T-cell (primary cell): ENCODE results near the gene KRT13. TPM values are rescaled to one million over a fixed set of nuclear protein-coding genes. Genes with fewer than 3 reads are reported as not detected.
A peak's percentile ranks its signal among the peaks of the same experiment; 100 is the strongest.

Experiments used
- ATAC-seq, 4 experiments: fragments of 200-7000 bp in 3 of 4; fragments of 150-1000 bp in 1 of 4; cut with Tn5 transposase; replicated peaks in 1 of 4; 1 replicate in 3 of 4; 2 replicates in 1 of 4; pipeline ENCODE4 v1.10.0; 2021; ENCODE audit warnings: moderate library complexity in 3 of 4, mild to moderate bottlenecking in 2 of 4, moderate number of reproducible peaks in 1 of 4
- CTCF ChIA-PET, 2 donors: fragments of 300-600 bp; sonication (Branson Sonifier 250); formaldehyde crosslinking; loops; one replicate each; lab custom pipeline; 2022; ENCODE audit warnings: antibody characterized with exemption in 2 of 2; lab: Charles Lee
- POLR2A ChIA-PET, 2 donors: fragments of 300-600 bp; sonication (Branson Sonifier 250); formaldehyde crosslinking; loops; one replicate each; lab custom pipeline; 2022; ENCODE audit warnings: antibody characterized with exemption in 2 of 2; lab: Charles Lee
- DNase-seq, 35 experiments: peaks; one replicate each; pipeline versions ENCODE4 v3.0.0 to v3.0.0-alpha.2; 2013 to 2023
- H3K27ac ChIP-seq: one replicate; pipeline ENCODE4 v1.5.1; 2013; ENCODE audit warnings: low read length
- H3K27me3 ChIP-seq, 2 experiments: replicated peaks in 1 of 2; 1 replicate in 1 of 2; 2 replicates in 1 of 2; pipeline versions ENCODE4 v1.6.1 to v1.7.0; 2013; ENCODE audit warnings: low read length in 1 of 2, mixed read lengths in 1 of 2; ENCODE audit not compliant: control insufficient read depth in 2 of 2, insufficient read depth in 2 of 2; ENCODE audit errors: extremely low read depth in 1 of 2
- H3K36me3 ChIP-seq, 2 donors: 1 replicate in 1 of 2; 2 replicates in 1 of 2; pipeline versions ENCODE4 v1.6.1 to v1.7.0; 2013; ENCODE audit warnings: low read length in 1 of 2; ENCODE audit not compliant: control insufficient read depth in 2 of 2, insufficient read depth in 1 of 2; ENCODE audit errors: extremely low read depth in 1 of 2
- H3K4me1 ChIP-seq, 2 experiments: 1 replicate in 1 of 2; 2 replicates in 1 of 2; pipeline versions ENCODE4 v1.6.1 to v1.7.0; 2013; ENCODE audit warnings: low read length in 2 of 2, mixed read lengths in 1 of 2; ENCODE audit not compliant: insufficient read depth in 2 of 2, control insufficient read depth in 1 of 2; ENCODE audit errors: extremely low read depth in 1 of 2
- H3K4me3 ChIP-seq, 2 donors: 1 replicate in 1 of 2; 2 replicates in 1 of 2; pipeline versions ENCODE4 v1.5.1 to v1.7.0; 2013; ENCODE audit warnings: mild to moderate bottlenecking in 2 of 2, low read length in 1 of 2, moderate library complexity in 1 of 2; ENCODE audit not compliant: control insufficient read depth in 1 of 2; ENCODE audit errors: extremely low read depth in 1 of 2
- H3K9me3 ChIP-seq: 2 replicates; pipeline ENCODE4 v1.7.0; 2013
- H3K27ac Mint-ChIP-seq, 2 donors: one replicate each; pipeline ENCODE4 v1.8.0; 2020 to 2021; ENCODE audit warnings: mild to moderate bottlenecking in 2 of 2, mixed read lengths in 2 of 2
- H3K27me3 Mint-ChIP-seq, 2 donors: one replicate each; pipeline ENCODE4 v1.8.0; 2021 to 2022; ENCODE audit warnings: mixed read lengths in 2 of 2
- H3K36me3 Mint-ChIP-seq: one replicate; pipeline ENCODE4 v1.8.0; 2021; ENCODE audit warnings: mixed read lengths
- H3K4me1 Mint-ChIP-seq, 3 donors: one replicate each; pipeline ENCODE4 v1.8.0; 2020 to 2022; ENCODE audit warnings: mixed read lengths in 3 of 3, mild to moderate bottlenecking in 1 of 3
- H3K4me3 Mint-ChIP-seq, 3 donors: one replicate each; pipeline ENCODE4 v1.8.0; 2020 to 2022; ENCODE audit warnings: mild to moderate bottlenecking in 3 of 3, mixed read lengths in 3 of 3, moderate library complexity in 3 of 3
- H3K9me3 Mint-ChIP-seq, 3 donors: one replicate each; pipeline ENCODE4 v1.8.0; 2020 to 2022; ENCODE audit warnings: mixed read lengths in 3 of 3
- WGBS: methylation state at CpG from one replicate; pipeline ENCODE4 v1.1.5; 2013; ENCODE audit warnings: missing lambda C conversion rate; ENCODE audit not compliant: insufficient coverage; 5-methylcytosine and 5-hydroxymethylcytosine counted together
- total RNA-seq, 35 experiments: library from RNA in 6 of 35; stranded (reverse) in 6 of 35; fragments of 120-200 nt in 1 of 35; gene quantifications; one replicate each; pipeline versions ENCODE4 v1.2.1 to v1.2.4 and lab custom pipeline; 2013 to 2026

The KRT13 gene
- total RNA-seq, 5 donors from 2014 or later (not counting 1 experiment from before 2014, with no cell fraction given), result not detected

- Histone ChIP-seq H3K36me3 (no peaks in the 10 kb centered on the region), H3K27me3 (peaks cover 0 to 6% of the 10 kb centered on the region in 2 experiments), H3K4me1 (peaks cover 0 to 13% of the 10 kb centered on the region in 2 experiments), H3K27ac (no peak overlapping the region), H3K9me3 (no peaks in the 10 kb centered on the region), H3K4me3 (no peak overlapping the region)
- no peaks in the 10 kb centered on the region for H3K9me3 Mint-ChIP-seq
- H3K4me3 Mint-ChIP-seq, result no peak overlapping the region
- peaks cover 0 to 3% of the 10 kb centered on the region in 2 donors for H3K27me3 Mint-ChIP-seq
- H3K4me1 Mint-ChIP-seq, result peaks cover 15 to 34% (median 33%) of the 10 kb centered on the region in 3 donors
- no peak overlapping the region for H3K27ac Mint-ChIP-seq
- DNase-seq, result no peak
- H3K36me3 Mint-ChIP-seq, result no peaks in the 10 kb centered on the region
- CTCF ChIA-PET, result interaction anchor here in 1 of 2 donors (0.6 kb wide), 1 partner anchor 39 kb away, joined by 3 read pairs; no protein-coding TSS in a partner anchor
- no peak for ATAC-seq
- 47% methylated on average over 1 of the region's 2 CpGs for WGBS
- POLR2A ChIA-PET, result no interaction called here
Measured at GRCh38 chr17:41494524-41494923, 10.9 kb downstream of the KRT13 start.

- CTCF ChIA-PET, result interaction anchor here in 1 of 2 donors (0.9 kb wide), 1 partner anchor 25 kb away, joined by 3 read pairs; no protein-coding TSS in a partner anchor
- Mint-ChIP-seq H3K36me3 (no peaks in the 10 kb centered on the region), H3K4me1 (peaks cover 15 to 29% (median 21%) of the 10 kb centered on the region in 3 donors), H3K27ac (no peak overlapping the region), H3K27me3 (no peaks in the 10 kb centered on the region), H3K9me3 (no peaks in the 10 kb centered on the region), H3K4me3 (no peak overlapping the region)
- no peak overlapping the region for H3K27ac ChIP-seq
- peaks cover 0 to 9% of the 10 kb centered on the region in 2 experiments for H3K27me3 ChIP-seq
- no peaks in the 10 kb centered on the region for H3K36me3 ChIP-seq
- ATAC-seq, result no peak
- H3K4me1 ChIP-seq, result peaks cover 0 to 13% of the 10 kb centered on the region in 2 experiments
- no peak overlapping the region for H3K4me3 ChIP-seq
- DNase-seq, result peak in 1 of 35 experiments; percentile 10
- H3K9me3 ChIP-seq, result no peaks in the 10 kb centered on the region
- WGBS, result 73% methylated on average over 3 of the region's 4 CpGs
- POLR2A ChIA-PET, result no interaction called here
Measured at GRCh38 chr17:41492771-41493170, 12.6 kb downstream of the KRT13 start.

DNA sequence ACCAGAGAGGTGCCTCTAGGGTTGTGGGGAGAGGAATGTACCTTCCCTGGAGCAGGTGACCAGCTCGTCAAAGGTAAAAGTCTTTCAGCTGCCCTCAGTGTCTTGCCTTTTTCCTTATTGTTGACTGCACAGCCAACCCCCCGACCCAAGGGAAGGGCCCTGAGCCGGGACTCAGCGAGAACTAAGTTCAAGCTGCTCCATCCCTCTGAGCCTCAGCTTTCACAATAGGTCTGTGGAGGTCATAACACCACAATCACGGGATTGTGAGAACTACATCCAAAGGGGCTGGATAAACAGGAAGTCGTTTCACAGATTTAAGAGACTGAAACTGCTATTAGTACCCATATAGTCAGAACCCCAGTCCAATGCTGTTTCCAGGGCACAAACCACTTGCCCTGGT, 13.1 kb downstream of the KRT13 start:
- H3K27me3 Mint-ChIP-seq, result no peaks in the 10 kb centered on the region
- ATAC-seq (no peak), DNase-seq (no peak)
- no peak overlapping the region for H3K4me3 ChIP-seq
- H3K27me3 ChIP-seq, result peaks cover 0 to 10% of the 10 kb centered on the region in 2 experiments
- POLR2A ChIA-PET, result no interaction called here
- WGBS, result 71% methylated on average over 4 of the region's 6 CpGs
- H3K27ac Mint-ChIP-seq, result no peak overlapping the region
- H3K36me3 ChIP-seq, result no peaks in the 10 kb centered on the region
- peaks cover 0 to 13% of the 10 kb centered on the region in 2 experiments for H3K4me1 ChIP-seq
- H3K4me1 Mint-ChIP-seq, result peaks cover 15 to 29% (median 21%) of the 10 kb centered on the region in 3 donors
- H3K9me3 Mint-ChIP-seq, result no peaks in the 10 kb centered on the region
- H3K4me3 Mint-ChIP-seq, result no peak overlapping the region
- no peak overlapping the region for H3K27ac ChIP-seq
- no peaks in the 10 kb centered on the region for H3K9me3 ChIP-seq
- no peaks in the 10 kb centered on the region for H3K36me3 Mint-ChIP-seq
- CTCF ChIA-PET, result interaction anchor here in 1 of 2 donors (0.9 kb wide), 2 partner anchors 24 to 75 kb away, joined by 3 read pairs; no protein-coding TSS in a partner anchor

- Mint-ChIP-seq H3K4me1 (peaks cover 9 to 21% (median 12%) of the 10 kb centered on the region in 3 donors), H3K27ac (no peak overlapping the region), H3K4me3 (no peak overlapping the region), H3K36me3 (no peaks in the 10 kb centered on the region), H3K9me3 (no peaks in the 10 kb centered on the region), H3K27me3 (no peaks in the 10 kb centered on the region)
- Histone ChIP-seq H3K27me3 (peaks cover 0 to 19% of the 10 kb centered on the region in 2 experiments), H3K9me3 (no peaks in the 10 kb centered on the region), H3K36me3 (no peaks in the 10 kb centered on the region), H3K4me3 (no peak overlapping the region), H3K4me1 (peaks cover 0 to 7% of the 10 kb centered on the region in 2 experiments), H3K27ac (no peak overlapping the region)
- POLR2A ChIA-PET, result no interaction called here
- ATAC-seq (no peak), DNase-seq (no peak)
- no CpG with 5 or more reads among the region's 2 CpGs for WGBS
- CTCF ChIA-PET, result interaction anchor here in 1 of 2 donors (0.9 kb wide), 1 partner anchor 74 kb away, joined by 3 read pairs; no protein-coding TSS in a partner anchor
Measured at GRCh38 chr17:41491476-41491875, 13.9 kb downstream of the KRT13 start.

DNA sequence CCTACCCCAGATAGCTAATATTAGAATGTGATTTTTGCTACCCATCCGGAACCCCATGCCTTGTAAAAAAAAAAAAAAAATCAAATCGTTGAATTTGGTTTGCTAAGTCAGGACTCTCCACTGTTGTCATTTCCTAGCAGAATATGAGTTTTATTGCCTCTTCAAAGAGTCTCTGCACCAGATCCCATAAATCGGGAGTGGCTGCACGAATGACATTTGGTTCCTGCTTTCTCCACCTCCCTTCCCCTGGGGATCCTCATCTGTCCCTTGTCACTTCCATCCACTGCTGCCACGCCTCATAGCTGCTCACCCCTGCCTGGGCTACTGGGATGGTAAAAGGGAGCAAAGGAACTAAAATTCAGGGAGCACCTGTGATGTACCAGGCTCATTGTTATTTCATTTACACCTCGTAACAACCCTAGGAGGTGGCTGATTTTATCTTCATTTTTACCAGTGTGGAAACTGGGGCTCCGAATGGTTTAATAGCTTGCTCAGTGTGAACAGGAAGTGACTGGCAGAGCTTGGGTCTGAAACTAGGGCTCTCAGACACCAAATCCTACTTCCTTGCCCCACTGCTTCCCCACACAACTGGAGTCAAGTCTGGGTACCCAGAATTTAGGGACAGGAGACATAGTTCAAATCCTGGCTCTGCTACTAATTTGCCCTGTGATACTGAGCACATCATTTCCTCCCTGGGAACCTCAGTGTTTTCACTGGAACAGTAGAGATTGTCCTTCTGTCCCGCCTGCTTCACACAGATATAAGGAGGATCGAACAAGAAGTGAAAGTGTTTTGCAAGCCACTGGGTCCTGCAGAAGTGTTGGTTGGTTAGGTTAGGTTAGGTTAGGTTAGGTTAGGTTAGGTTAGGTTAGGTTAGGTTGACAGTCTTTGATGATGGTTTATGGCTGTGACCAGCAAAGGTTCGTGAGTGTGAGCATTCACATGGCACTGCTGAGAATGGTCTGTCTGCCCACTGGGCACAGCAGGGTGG, 15.1 kb downstream of the KRT13 start:
- no peak overlapping the region for H3K4me3 ChIP-seq
- Mint-ChIP-seq H3K27ac (no peak overlapping the region), H3K4me1 (peaks cover 9 to 18% (median 10%) of the 10 kb centered on the region in 3 donors), H3K36me3 (no peaks in the 10 kb centered on the region), H3K27me3 (no peaks in the 10 kb centered on the region), H3K4me3 (no peak overlapping the region), H3K9me3 (no peaks in the 10 kb centered on the region)
- ATAC-seq, result peak in 1 of 4 experiments; percentile 27
- CTCF ChIA-PET, result interaction anchor here in 1 of 2 donors (0.7 kb wide), 1 partner anchor 310 kb away, joined by 3 read pairs; no protein-coding TSS in a partner anchor
- no peak overlapping the region for H3K27ac ChIP-seq
- peaks cover 0 to 5% of the 10 kb centered on the region in 2 experiments for H3K4me1 ChIP-seq
- POLR2A ChIA-PET, result no interaction called here
- no peaks in the 10 kb centered on the region for H3K36me3 ChIP-seq
- peaks cover 0 to 24% of the 10 kb centered on the region in 2 experiments for H3K27me3 ChIP-seq
- H3K9me3 ChIP-seq, result no peaks in the 10 kb centered on the region
- no peak for DNase-seq
- WGBS, result 69% methylated on average over 3 of the region's 10 CpGs

DNA sequence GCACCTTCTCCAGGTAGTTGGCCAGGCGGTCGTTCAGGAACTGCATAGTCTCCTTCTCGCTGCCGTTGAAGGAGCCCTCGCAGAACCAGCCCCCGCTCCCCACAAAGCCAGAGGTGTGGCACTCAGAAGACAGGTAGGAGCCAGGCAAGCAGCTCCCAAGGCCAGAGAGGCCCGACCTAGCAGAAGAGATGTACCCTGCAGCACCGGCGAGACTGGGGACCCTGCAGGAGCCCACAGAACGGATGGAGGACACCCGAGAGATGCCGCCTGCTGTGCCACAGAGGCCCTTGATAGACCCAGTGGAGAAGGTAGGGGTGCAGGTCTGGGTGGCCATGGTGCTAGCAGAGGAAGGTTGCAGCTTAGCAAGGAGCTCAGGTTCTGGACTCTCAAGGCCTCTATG, 15.9 kb downstream of the KRT13 start, which contains the start of gene KRT36:
KRT36 (minus strand) TSS at position 380 of the 400 bp plus-strand sequence; CDS start at position 334, 46 bp downstream.
- peaks cover 0 to 26% of the 10 kb centered on the region in 2 experiments for H3K27me3 ChIP-seq
- Mint-ChIP-seq H3K9me3 (no peaks in the 10 kb centered on the region), H3K36me3 (no peaks in the 10 kb centered on the region), H3K27ac (no peak within 1 kb of the TSS), H3K4me1 (peaks cover 9 to 18% (median 10%) of the 10 kb centered on the region in 3 donors), H3K4me3 (no peak within 1 kb of the TSS), H3K27me3 (no peaks in the 10 kb centered on the region)
- H3K27ac ChIP-seq, result no peak within 1 kb of the TSS
- ATAC-seq (no peak), DNase-seq (no peak)
- ChIA-PET CTCF (no interaction called here), POLR2A (no interaction called here)
- H3K36me3 ChIP-seq, result no peaks in the 10 kb centered on the region
- peaks cover 0 to 5% of the 10 kb centered on the region in 2 experiments for H3K4me1 ChIP-seq
- no peak within 1 kb of the TSS for H3K4me3 ChIP-seq
- H3K9me3 ChIP-seq, result no peaks in the 10 kb centered on the region
- 86% methylated on average over 12 of the region's 12 CpGs for WGBS
